ENCODE measurements around the gene FUS.

GRCh38 chr16:31168848-31169247, 11.1 kb upstream of the FUS start:
- TF ChIP-seq, protein P1, sequence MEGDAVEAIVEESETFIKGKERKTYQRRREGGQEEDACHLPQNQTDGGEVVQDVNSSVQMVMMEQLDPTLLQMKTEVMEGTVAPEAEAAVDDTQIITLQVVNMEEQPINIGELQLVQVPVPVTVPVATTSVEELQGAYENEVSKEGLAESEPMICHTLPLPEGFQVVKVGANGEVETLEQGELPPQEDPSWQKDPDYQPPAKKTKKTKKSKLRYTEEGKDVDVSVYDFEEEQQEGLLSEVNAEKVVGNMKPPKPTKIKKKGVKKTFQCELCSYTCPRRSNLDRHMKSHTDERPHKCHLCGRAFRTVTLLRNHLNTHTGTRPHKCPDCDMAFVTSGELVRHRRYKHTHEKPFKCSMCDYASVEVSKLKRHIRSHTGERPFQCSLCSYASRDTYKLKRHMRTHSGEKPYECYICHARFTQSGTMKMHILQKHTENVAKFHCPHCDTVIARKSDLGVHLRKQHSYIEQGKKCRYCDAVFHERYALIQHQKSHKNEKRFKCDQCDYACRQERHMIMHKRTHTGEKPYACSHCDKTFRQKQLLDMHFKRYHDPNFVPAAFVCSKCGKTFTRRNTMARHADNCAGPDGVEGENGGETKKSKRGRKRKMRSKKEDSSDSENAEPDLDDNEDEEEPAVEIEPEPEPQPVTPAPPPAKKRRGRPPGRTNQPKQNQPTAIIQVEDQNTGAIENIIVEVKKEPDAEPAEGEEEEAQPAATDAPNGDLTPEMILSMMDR (optimal IDR thresholded peaks at IDR 0.05 in 1 of 3, IDR thresholded peaks at IDR 0.05 in 1 of 3, conservative IDR thresholded peaks at IDR 0.05 in 1 of 3; ENCODE audit: extremely low read depth in 1 of 3, insufficient read depth in 2 of 3, low read length in 3 of 3) = no peak
- TF ChIP-seq EZH2 (IDR thresholded peaks at IDR 0.05; ENCODE audit: low read length) = no peak
